Activated CD4-positive, alpha-beta T cell treated with anti-CD3 and anti-CD28 coated beads, Interleukin-2, amount 50 U/mL, for 24 hours (primary cell): ENCODE measurements around the gene ATP6V1E1.

Experiments
- DNase-seq, 2 donors: peaks; one replicate each; pipeline ENCODE4 v3.0.0-alpha.2; 2020; ENCODE audit warnings: low read depth in 1 of 2, low spot score in 1 of 2

The ATP6V1E1 gene

GRCh38 chr22:17548756-17549035 is 79.9 kb downstream of the ATP6V1E1 start:
- no peak for DNase-seq

- no peak for DNase-seq
Observed at GRCh38 chr22:17548010-17548755, 80.4 kb downstream of the ATP6V1E1 start.

GRCh38 chr22:17542452-17542851 is 86.1 kb downstream of the ATP6V1E1 start:
- DNase-seq, result no peak
